Ramos (cell line): ENCODE results near the gene USP17L21.
"Not testable (repeated sequence)": the region's sequence is repeated elsewhere in the genome, so short reads cannot be mapped to it uniquely, and the experiment has no call there.

Source experiments
- in situ Hi-C: fragments of 300-500 bp; cut with MboI; formaldehyde crosslinking; loops from one replicate; pipeline ENCODE4 v1.14.3; 2022; ENCODE audit warnings: low sequenced_read_pairs; ENCODE audit not compliant: unreplicated experiment

Gene USP17L21, protein sequence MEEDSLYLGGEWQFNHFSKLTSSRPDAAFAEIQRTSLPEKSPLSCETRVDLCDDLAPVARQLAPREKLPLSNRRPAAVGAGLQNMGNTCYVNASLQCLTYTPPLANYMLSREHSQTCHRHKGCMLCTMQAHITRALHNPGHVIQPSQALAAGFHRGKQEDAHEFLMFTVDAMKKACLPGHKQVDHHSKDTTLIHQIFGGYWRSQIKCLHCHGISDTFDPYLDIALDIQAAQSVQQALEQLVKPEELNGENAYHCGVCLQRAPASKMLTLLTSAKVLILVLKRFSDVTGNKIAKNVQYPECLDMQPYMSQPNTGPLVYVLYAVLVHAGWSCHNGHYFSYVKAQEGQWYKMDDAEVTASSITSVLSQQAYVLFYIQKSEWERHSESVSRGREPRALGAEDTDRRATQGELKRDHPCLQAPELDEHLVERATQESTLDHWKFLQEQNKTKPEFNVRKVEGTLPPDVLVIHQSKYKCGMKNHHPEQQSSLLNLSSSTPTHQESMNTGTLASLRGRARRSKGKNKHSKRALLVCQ

DNA sequence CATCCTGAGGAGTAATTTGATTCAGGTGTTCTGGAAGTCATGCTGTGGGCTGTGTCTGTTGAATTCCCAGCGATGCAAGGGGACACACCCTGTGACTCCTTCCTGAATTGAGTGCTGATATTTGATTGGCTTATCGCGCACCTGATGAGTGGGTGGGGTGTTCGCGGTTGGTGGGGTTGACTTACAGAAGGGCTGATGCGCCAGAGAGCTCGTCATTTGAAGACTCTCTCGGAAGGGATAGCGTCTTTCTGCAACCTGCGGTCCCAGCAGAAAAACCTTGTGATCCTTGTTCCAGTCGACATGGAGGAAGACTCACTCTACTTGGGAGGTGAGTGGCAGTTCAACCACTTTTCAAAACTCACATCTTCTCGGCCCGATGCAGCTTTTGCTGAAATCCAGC is at the start of gene USP17L21:
Gene USP17L21, plus strand, starts transcription at position 301 of the 400 bp plus-strand sequence. Its CDS starts 0 bp downstream, at position 301.
- in situ Hi-C loops = not testable (repeated sequence)

DNA sequence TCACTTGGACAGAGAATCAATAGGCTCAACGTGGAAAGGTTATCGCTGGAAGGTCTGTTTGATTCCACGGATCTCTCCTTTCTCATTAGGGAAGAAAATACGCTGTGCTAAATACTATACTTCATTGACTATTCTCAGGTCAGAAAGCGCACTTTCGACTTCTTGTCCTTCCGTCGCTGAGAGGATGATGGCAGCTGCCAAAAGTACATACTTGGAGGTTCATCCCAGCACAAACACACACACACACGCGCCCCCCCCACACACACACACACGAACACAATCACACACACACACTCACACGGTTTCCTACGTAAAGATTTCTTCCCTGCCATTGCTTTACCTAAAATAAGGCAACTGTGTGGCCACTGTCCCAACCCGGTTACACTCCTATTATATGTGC is 48.0 kb upstream of the USP17L21 start:
- in situ Hi-C loops = not testable (repeated sequence)

DNA sequence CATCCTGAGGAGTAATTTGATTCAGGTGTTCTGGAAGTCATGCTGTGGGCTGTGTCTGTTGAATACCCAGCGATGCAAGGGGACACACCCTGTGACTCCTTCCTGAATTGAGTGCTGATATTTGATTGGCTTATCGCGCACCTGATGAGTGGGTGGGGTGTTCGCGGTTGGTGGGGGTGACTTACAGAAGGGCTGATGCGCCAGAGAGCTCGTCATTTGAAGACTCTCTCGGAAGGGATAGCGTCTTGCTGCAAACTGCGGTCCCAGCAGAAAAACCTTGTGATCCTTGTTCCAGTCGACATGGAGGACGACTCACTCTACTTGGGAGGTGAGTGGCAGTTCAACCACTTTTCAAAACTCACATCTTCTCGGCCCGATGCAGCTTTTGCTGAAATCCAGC is 47.6 kb upstream of the USP17L21 start, which contains the start of gene USP17L11:
Gene USP17L11, plus strand, starts transcription at position 301 of the 400 bp plus-strand sequence. Its CDS starts 0 bp downstream, at position 301.
- in situ Hi-C loops = not testable (repeated sequence)

DNA sequence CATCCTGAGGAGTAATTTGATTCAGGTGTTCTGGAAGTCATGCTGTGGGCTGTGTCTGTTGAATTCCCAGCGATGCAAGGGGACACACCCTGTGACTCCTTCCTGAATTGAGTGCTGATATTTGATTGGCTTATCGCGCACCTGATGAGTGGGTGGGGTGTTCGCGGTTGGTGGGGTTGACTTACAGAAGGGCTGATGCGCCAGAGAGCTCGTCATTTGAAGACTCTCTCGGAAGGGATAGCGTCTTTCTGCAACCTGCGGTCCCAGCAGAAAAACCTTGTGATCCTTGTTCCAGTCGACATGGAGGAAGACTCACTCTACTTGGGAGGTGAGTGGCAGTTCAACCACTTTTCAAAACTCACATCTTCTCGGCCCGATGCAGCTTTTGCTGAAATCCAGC is 42.8 kb upstream of the USP17L21 start, which contains the start of gene USP17L12:
Gene USP17L12, plus strand, starts transcription at position 301 of the 400 bp plus-strand sequence. Its CDS starts 0 bp downstream, at position 301.
- in situ Hi-C loops = not testable (repeated sequence)

- in situ Hi-C loops = not testable (repeated sequence)
These were observed 38.1 kb upstream of the USP17L21 start, which contains the start of gene USP17L13 for GRCh38 chr4:9224596-9224995. Gene USP17L13 (plus strand): TSS chr4:9224896. CDS start chr4:9224896, 0 bp downstream.

DNA sequence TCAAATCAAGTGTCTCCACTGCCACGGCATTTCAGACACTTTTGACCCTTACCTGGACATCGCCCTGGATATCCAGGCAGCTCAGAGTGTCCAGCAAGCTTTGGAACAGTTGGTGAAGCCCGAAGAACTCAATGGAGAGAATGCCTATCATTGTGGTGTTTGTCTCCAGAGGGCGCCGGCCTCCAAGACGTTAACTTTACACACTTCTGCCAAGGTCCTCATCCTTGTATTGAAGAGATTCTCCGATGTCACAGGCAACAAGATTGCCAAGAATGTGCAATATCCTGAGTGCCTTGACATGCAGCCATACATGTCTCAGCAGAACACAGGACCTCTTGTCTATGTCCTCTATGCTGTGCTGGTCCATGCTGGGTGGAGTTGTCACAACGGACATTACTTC is 32.4 kb upstream of the USP17L21 start:
- in situ Hi-C loops = not testable (repeated sequence)

DNA sequence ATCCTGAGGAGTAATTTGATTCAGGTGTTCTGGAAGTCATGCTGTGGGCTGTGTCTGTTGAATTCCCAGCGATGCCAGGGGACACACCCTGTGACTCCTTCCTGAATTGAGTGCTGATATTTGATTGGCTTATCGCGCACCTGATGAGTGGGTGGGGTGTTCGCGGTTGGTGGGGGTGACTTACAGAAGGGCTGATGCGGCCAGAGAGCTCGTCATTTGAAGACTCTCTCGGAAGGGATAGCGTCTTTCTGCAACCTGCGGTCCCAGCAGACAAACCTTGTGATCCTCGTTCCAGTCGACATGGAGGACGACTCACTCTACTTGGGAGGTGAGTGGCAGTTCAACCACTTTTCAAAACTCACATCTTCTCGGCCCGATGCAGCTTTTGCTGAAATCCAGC is 28.6 kb upstream of the USP17L21 start, which contains the start of gene USP17L15:
Gene USP17L15, plus strand, starts transcription at position 301 of the 400 bp plus-strand sequence. Its CDS starts 0 bp downstream, at position 301.
- in situ Hi-C loops = not testable (repeated sequence)

- in situ Hi-C loops = not testable (repeated sequence)
These were observed 24.2 kb upstream of the USP17L21 start for GRCh38 chr4:9238461-9238860.

DNA sequence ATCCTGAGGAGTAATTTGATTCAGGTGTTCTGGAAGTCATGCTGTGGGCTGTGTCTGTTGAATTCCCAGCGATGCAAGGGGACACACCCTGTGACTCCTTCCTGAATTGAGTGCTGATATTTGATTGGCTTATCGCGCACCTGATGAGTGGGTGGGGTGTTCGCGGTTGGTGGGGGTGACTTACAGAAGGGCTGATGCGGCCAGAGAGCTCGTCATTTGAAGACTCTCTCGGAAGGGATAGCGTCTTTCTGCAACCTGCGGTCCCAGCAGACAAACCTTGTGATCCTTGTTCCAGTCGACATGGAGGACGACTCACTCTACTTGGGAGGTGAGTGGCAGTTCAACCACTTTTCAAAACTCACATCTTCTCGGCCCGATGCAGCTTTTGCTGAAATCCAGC is 19.1 kb upstream of the USP17L21 start, which contains the start of gene USP17L17:
Gene USP17L17, plus strand, starts transcription at position 301 of the 400 bp plus-strand sequence. Its CDS starts 0 bp downstream, at position 301.
- in situ Hi-C loops = not testable (repeated sequence)

DNA sequence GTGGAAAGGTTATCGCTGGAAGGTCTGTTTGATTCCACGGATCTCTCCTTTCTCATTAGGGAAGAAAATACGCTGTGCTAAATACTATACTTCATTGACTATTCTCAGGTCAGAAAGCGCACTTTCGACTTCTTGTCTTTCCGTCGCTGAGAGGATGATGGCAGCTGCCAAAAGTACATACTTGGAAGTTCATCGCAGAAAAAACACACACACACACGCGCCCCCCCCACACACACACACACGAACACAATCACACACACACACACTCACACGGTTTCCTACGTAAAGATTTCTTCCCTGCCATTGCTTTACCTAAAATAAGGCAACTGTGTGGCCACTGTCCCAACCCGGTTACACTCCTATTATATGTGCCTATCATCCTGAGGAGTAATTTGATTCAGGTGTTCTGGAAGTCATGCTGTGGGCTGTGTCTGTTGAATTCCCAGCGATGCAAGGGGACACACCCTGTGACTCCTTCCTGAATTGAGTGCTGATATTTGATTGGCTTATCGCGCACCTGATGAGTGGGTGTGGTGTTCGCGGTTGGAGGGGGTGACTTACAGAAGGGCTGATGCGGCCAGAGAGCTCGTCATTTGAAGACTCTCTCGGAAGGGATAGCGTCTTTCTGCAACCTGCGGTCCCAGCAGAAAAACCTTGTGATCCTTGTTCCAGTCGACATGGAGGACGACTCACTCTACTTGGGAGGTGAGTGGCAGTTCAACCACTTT is 14.6 kb upstream of the USP17L21 start, which contains the start of gene USP17L18:
Gene USP17L18, plus strand, starts transcription at position 678 of the 728 bp plus-strand sequence. Its CDS starts 0 bp downstream, at position 678.
- in situ Hi-C loops = not testable (repeated sequence)

- in situ Hi-C loops = not testable (repeated sequence)
These were observed 9.6 kb upstream of the USP17L21 start, which contains the start of gene USP17L19 for GRCh38 chr4:9253078-9253477. Gene USP17L19 (plus strand): TSS chr4:9253378. CDS start chr4:9253378, 0 bp downstream.

- in situ Hi-C loops = not testable (repeated sequence)
These were observed 4.8 kb upstream of the USP17L21 start, which contains the start of gene USP17L20 for GRCh38 chr4:9257824-9258223. Gene USP17L20 (plus strand): TSS chr4:9258124. CDS start chr4:9258124, 0 bp downstream.

DNA sequence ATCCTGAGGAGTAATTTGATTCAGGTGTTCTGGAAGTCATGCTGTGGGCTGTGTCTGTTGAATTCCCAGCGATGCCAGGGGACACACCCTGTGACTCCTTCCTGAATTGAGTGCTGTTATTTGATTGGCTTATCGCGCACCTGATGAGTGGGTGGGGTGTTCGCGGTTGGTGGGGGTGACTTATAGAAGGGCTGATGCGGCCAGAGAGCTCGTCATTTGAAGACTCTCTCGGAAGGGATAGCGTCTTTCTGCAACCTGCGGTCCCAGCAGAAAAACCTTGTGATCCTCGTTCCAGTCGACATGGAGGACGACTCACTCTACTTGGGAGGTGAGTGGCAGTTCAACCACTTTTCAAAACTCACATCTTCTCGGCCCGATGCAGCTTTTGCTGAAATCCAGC is 4.6 kb downstream of the USP17L21 start, which contains the start of gene USP17L22:
Gene USP17L22, plus strand, starts transcription at position 301 of the 400 bp plus-strand sequence. Its CDS starts 0 bp downstream, at position 301.
- in situ Hi-C loops = not testable (repeated sequence)

DNA sequence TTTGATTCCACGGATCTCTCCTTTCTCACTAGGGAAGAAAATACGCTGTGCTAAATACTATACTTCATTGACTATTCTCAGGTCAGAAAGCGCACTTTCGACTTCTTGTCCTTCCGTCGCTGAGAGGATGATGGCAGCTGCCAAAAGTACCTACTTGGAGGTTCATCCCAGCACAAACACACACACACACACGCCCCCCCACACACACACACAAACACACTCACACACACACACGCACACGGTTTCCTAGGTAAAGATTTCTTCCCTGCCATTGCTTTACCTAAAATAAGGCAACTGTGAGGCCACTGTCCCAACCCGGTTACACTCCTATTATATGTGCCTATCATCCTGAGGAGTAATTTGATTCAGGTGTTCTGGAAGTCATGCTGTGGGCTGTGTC is 9.0 kb downstream of the USP17L21 start:
- in situ Hi-C loops = not testable (repeated sequence)
